Measurements from ENCODE around the gene JAKMIP2. TPM values are rescaled to one million over a fixed set of nuclear protein-coding genes. Genes with fewer than 3 reads are reported as not detected.
"Not testable (repeated sequence)": the region's sequence is repeated elsewhere in the genome, so short reads cannot be mapped to it uniquely, and the experiment has no call there.

JAKMIP2 gene
- total and polyA plus RNA-seq, 2 donors (not counting 3 experiments of a cell fraction or from before 2014, with no cell fraction given), result not detected

DNA sequence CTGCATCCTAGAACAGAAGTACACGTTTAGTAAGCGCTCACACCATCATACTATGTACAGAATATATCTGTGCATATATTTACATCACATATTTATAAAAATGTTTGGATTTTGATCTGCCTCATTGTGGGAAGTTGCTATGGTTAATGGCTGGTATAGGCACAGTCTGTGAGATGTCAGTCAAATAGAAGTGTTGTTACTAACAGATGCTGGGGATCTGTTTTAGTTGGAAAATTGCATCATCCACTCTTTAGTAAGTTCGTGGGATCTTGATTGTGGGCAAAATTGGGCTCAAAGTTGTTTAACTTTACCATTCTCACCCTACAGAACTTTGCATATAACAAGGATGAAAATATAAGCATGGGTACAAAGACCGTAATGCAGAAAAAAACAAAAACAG is 196.3 kb downstream of the JAKMIP2 start:
- Histone ChIP-seq H3K9me1 (replicated peaks; ENCODE audit: control insufficient read depth, extremely low read depth, insufficient read depth, low read length) (no peaks in the 10 kb centered on the region), H3K4me2 (ENCODE audit: insufficient read depth, low read length) (no peak overlapping the region), H3K27ac (ENCODE audit: insufficient read depth, low read depth, low read length) (no peak overlapping the region), H3K79me2 (ENCODE audit: control insufficient read depth, insufficient read depth, low read length) (no peaks in the 10 kb centered on the region), H3K27me3 (ENCODE audit: control insufficient read depth in 2 of 2, insufficient read depth in 2 of 2, low read length in 2 of 2) (peaks cover 0 to 10% of the 10 kb centered on the region in 2 experiments), H3K36me3 (ENCODE audit: control insufficient read depth in 2 of 2, extremely low read depth in 1 of 2, insufficient read depth in 2 of 2, low read length in 2 of 2) (no peaks in the 10 kb centered on the region), H3K9ac (replicated peaks; ENCODE audit: extremely low read depth, insufficient read depth, low read length) (no peak overlapping the region), H2AFZ (ENCODE audit: low read depth, low read length) (no peak overlapping the region), H3K9me3 (replicated peaks; ENCODE audit: control insufficient read depth, insufficient read depth, low read length) (no peaks in the 10 kb centered on the region), H4K20me1 (replicated peaks; ENCODE audit: control insufficient read depth, extremely low read depth, insufficient read depth, low read length) (no peaks in the 10 kb centered on the region), H3K4me3 (replicated peaks in 1 of 3; ENCODE audit: insufficient read depth in 1 of 3, low read depth in 1 of 3, low read length in 3 of 3) (no peak overlapping the region), H3K4me1 (ENCODE audit: control insufficient read depth, extremely low read depth, insufficient read depth, low read length) (no peaks in the 10 kb centered on the region)
- TF ChIP-seq FOS (IDR thresholded peaks at IDR 0.05; ENCODE audit: borderline replicate concordance, insufficient read depth, low read length) (no peak), POLR2A (IDR thresholded peaks at IDR 0.05; ENCODE audit: low read depth, low read length) (no peak), MYC (IDR thresholded peaks at IDR 0.05; ENCODE audit: low read depth, low read length) (no peak), JUN (IDR thresholded peaks at IDR 0.05; ENCODE audit: borderline replicate concordance, insufficient read depth, insufficient read length, low read depth) (no peak)
- TF ChIP-seq, protein P1, sequence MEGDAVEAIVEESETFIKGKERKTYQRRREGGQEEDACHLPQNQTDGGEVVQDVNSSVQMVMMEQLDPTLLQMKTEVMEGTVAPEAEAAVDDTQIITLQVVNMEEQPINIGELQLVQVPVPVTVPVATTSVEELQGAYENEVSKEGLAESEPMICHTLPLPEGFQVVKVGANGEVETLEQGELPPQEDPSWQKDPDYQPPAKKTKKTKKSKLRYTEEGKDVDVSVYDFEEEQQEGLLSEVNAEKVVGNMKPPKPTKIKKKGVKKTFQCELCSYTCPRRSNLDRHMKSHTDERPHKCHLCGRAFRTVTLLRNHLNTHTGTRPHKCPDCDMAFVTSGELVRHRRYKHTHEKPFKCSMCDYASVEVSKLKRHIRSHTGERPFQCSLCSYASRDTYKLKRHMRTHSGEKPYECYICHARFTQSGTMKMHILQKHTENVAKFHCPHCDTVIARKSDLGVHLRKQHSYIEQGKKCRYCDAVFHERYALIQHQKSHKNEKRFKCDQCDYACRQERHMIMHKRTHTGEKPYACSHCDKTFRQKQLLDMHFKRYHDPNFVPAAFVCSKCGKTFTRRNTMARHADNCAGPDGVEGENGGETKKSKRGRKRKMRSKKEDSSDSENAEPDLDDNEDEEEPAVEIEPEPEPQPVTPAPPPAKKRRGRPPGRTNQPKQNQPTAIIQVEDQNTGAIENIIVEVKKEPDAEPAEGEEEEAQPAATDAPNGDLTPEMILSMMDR (IDR thresholded peaks at IDR 0.05; ENCODE audit: extremely low read depth in 1 of 2, insufficient read depth in 1 of 2, low read depth in 1 of 2, low read length in 2 of 2), result no peak
- TF ChIP-seq, protein P2, sequence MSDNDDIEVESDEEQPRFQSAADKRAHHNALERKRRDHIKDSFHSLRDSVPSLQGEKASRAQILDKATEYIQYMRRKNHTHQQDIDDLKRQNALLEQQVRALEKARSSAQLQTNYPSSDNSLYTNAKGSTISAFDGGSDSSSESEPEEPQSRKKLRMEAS (IDR thresholded peaks at IDR 0.05; ENCODE audit: insufficient read depth, insufficient read length), result no peak
- ChIA-PET CTCF (interaction anchor here (1.3 to 1.5 kb wide), 2 partner anchors 8 to 9 kb away, joined by 6 read pairs; no protein-coding TSS in a partner anchor), POLR2A (no interaction called here)
- intact Hi-C loops (cut with micrococcal nuclease) (no loop called here), dilution Hi-C loops (cut with MboI; ENCODE audit: extremely low pct_ligation_motif_present, low sequenced_read_pairs) (no loop called here)
- no TSS peak for BruUV-seq (replicated peaks)
- DNase-seq (ENCODE audit: low read depth, low spot score), result no peak
- no peak for FAIRE-seq

DNA sequence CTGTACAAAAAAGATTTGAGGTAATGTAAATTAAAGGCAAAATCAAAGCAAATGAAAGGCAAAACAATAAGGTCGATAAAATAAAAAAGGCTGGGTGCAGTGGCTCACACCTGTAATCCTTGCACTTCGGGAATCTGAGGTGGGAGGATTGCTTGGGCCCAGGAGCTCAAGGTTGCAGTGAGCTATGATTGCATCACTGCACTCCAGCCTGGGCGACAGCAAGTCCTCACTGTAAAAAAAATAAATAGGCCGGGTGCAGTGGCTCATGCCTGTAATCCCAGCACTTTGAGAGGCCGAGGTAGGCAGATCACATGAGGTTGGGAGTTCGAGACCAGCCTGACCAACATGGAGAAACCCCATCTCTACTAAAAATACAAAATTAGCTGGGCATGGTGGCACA is 200.3 kb downstream of the JAKMIP2 start:
- FAIRE-seq; H3K4me1 ChIP-seq (ENCODE audit: control insufficient read depth, extremely low read depth, insufficient read depth, low read length); H3K9me3 ChIP-seq (replicated peaks; ENCODE audit: control insufficient read depth, insufficient read depth, low read length); H3K4me3 ChIP-seq (replicated peaks in 1 of 3; ENCODE audit: insufficient read depth in 1 of 3, low read depth in 1 of 3, low read length in 3 of 3); DNase-seq (ENCODE audit: low read depth, low spot score); intact Hi-C loops (cut with micrococcal nuclease); H3K27ac ChIP-seq (ENCODE audit: insufficient read depth, low read depth, low read length); H3K4me2 ChIP-seq (ENCODE audit: insufficient read depth, low read length); H4K20me1 ChIP-seq (replicated peaks; ENCODE audit: control insufficient read depth, extremely low read depth, insufficient read depth, low read length); dilution Hi-C loops (cut with MboI; ENCODE audit: extremely low pct_ligation_motif_present, low sequenced_read_pairs); H2AFZ ChIP-seq (ENCODE audit: low read depth, low read length); H3K36me3 ChIP-seq (ENCODE audit: control insufficient read depth in 2 of 2, extremely low read depth in 1 of 2, insufficient read depth in 2 of 2, low read length in 2 of 2); H3K9ac ChIP-seq (replicated peaks; ENCODE audit: extremely low read depth, insufficient read depth, low read length); H3K79me2 ChIP-seq (ENCODE audit: control insufficient read depth, insufficient read depth, low read length); POLR2A ChIA-PET; H3K9me1 ChIP-seq (replicated peaks; ENCODE audit: control insufficient read depth, extremely low read depth, insufficient read depth, low read length); BruUV-seq (replicated peaks); H3K27me3 ChIP-seq (ENCODE audit: control insufficient read depth in 2 of 2, insufficient read depth in 2 of 2, low read length in 2 of 2): not testable (repeated sequence)
- CTCF ChIA-PET, result interaction anchor here (0.5 to 1.7 kb wide), 4 partner anchors 22 to 1117 kb away, joined by 3 to 6 read pairs (median 4); no protein-coding TSS in a partner anchor

DNA sequence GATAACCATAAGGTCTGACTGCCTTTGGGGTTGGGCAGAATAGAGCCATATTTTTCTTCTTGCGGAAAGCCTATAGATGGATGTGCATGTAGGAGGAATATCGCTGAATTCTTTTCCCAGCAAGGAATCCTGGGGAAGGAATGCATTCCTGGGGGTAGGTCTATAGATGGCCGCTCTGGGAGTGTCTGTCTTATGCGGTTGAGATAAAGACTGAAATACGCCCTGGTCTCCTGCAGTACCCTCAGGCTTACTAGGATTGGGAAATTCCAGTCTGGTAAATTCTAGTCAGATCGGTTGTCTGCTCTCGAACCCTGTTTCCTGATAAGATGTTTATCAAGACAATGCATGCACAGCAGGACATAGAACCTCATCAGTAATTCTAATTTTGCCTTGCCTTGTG is 202.1 kb downstream of the JAKMIP2 start:
- H3K79me2 ChIP-seq (ENCODE audit: control insufficient read depth, insufficient read depth, low read length); H3K9ac ChIP-seq (replicated peaks; ENCODE audit: extremely low read depth, insufficient read depth, low read length); H3K4me3 ChIP-seq (replicated peaks in 1 of 3; ENCODE audit: insufficient read depth in 1 of 3, low read depth in 1 of 3, low read length in 3 of 3); H3K4me1 ChIP-seq (ENCODE audit: control insufficient read depth, extremely low read depth, insufficient read depth, low read length); FAIRE-seq; DNase-seq (ENCODE audit: low read depth, low spot score); H3K4me2 ChIP-seq (ENCODE audit: insufficient read depth, low read length); H3K27me3 ChIP-seq (ENCODE audit: control insufficient read depth in 2 of 2, insufficient read depth in 2 of 2, low read length in 2 of 2); H3K9me1 ChIP-seq (replicated peaks; ENCODE audit: control insufficient read depth, extremely low read depth, insufficient read depth, low read length); H2AFZ ChIP-seq (ENCODE audit: low read depth, low read length); BruUV-seq (replicated peaks); H4K20me1 ChIP-seq (replicated peaks; ENCODE audit: control insufficient read depth, extremely low read depth, insufficient read depth, low read length); POLR2A ChIA-PET; H3K9me3 ChIP-seq (replicated peaks; ENCODE audit: control insufficient read depth, insufficient read depth, low read length); H3K27ac ChIP-seq (ENCODE audit: insufficient read depth, low read depth, low read length); intact Hi-C loops (cut with micrococcal nuclease); dilution Hi-C loops (cut with MboI; ENCODE audit: extremely low pct_ligation_motif_present, low sequenced_read_pairs); H3K36me3 ChIP-seq (ENCODE audit: control insufficient read depth in 2 of 2, extremely low read depth in 1 of 2, insufficient read depth in 2 of 2, low read length in 2 of 2): not testable (repeated sequence)
- CTCF ChIA-PET, result interaction anchor here (4.7 kb wide), 1 partner anchor 210 kb away, joined by 144 read pairs; no protein-coding TSS in a partner anchor
